ENCODE data around the gene COL10A1. TPM values are rescaled to one million over a fixed set of nuclear protein-coding genes. Genes with fewer than 3 reads are reported as not detected.

Gene COL10A1
- total RNA-seq, 1 experiment from 2014 or later: not detected

GRCh38 chr6:116104636-116105035 lies 21.3 kb downstream of the COL10A1 start:
- no peak for TF ChIP-seq CTCF (conservative IDR thresholded peaks at IDR 0.05)
- no peaks in the 10 kb centered on the region for H4K20me1 ChIP-seq (ENCODE audit: control insufficient read depth, insufficient read depth, insufficient read length)
- H2BK20ac ChIP-seq (ENCODE audit: low read depth, low read length, poor library complexity, severe bottlenecking): no peak overlapping the region
- Mint-ChIP-seq H3K4me3 (no peak overlapping the region), H3K4me1 (peaks cover 77 to 80% of the 10 kb centered on the region in 2 experiments), H3K9me3 (no peaks in the 10 kb centered on the region; a peak in 1 of 5 replicates), H3K36me3 (ENCODE audit: insufficient read depth in 1 of 3, low read depth in 3 of 3) (peaks cover 7 to 35% (median 16%) of the 10 kb centered on the region in 3 experiments; a peak in 6 of 7 replicates), H3K27ac (peak overlapping the region in 2 of 3 experiments; percentile 4 to 94; a peak in 1 of 7 replicates), H3K27me3 (ENCODE audit: low read depth) (no peaks in the 10 kb centered on the region; the same call in 1 of the 2 replicates)
- no peak overlapping the region for H2AK5ac ChIP-seq (ENCODE audit: insufficient read length, low read length)
- H4K8ac ChIP-seq (replicated peaks; ENCODE audit: insufficient read length, low read depth, low read length): no peak overlapping the region
- H3K4me2 ChIP-seq (ENCODE audit: insufficient read depth, insufficient read length, low read length): no peak overlapping the region
- no peak overlapping the region for H2BK120ac ChIP-seq (ENCODE audit: low read depth, low read length, poor library complexity, severe bottlenecking)
- no peak overlapping the region for H3T11ph ChIP-seq (ENCODE audit: low read length)
- no peaks in the 10 kb centered on the region for H3K27me3 ChIP-seq (ENCODE audit: insufficient read depth, low read length)
- no peak overlapping the region for H3K4ac ChIP-seq (ENCODE audit: low read depth, low read length)
- no peak overlapping the region for H2BK12ac ChIP-seq (ENCODE audit: insufficient read length, low read depth, low read length)
- WGBS (ENCODE audit: extremely low coverage, insufficient read length, low lambda C conversion rate): no CpG with 5 or more reads among the region's 1 CpG
- DNase-seq: no peak
- H3K23ac ChIP-seq (ENCODE audit: insufficient read length, low read depth, low read length): no peak overlapping the region
- no peak overlapping the region for H3K14ac ChIP-seq (ENCODE audit: insufficient read depth, low read length)
- H4K5ac ChIP-seq (ENCODE audit: insufficient read length, low read depth, low read length): no peak overlapping the region
- no peaks in the 10 kb centered on the region for H3K79me1 ChIP-seq (ENCODE audit: insufficient read depth, low read depth, low read length, poor library complexity, severe bottlenecking)
- H3K9me3 ChIP-seq (ENCODE audit: control insufficient read depth, low read depth, low read length): no peaks in the 10 kb centered on the region
- no peak overlapping the region for H3K56ac ChIP-seq (ENCODE audit: insufficient read length, low read depth, low read length)
- peaks cover 10% of the 10 kb centered on the region for H3K4me1 ChIP-seq (ENCODE audit: insufficient read depth, low read length)
- no peaks in the 10 kb centered on the region for H3K23me2 ChIP-seq (ENCODE audit: insufficient read length, low read depth, low read length, poor library complexity, severe bottlenecking)
- H4K91ac ChIP-seq (ENCODE audit: insufficient read length, low read depth, low read length): no peak overlapping the region
- peaks cover 4% of the 10 kb centered on the region; the same call in 1 of the 2 replicates for H3K79me2 ChIP-seq (ENCODE audit: insufficient read depth, low read length)
- no peak overlapping the region for H2AFZ ChIP-seq (ENCODE audit: low read length)
- no peak overlapping the region for H3K27ac ChIP-seq (ENCODE audit: insufficient read length, low read depth, low read length)
- no peak overlapping the region for H2BK15ac ChIP-seq (ENCODE audit: low read depth, low read length)
- no peak overlapping the region for H2BK5ac ChIP-seq (ENCODE audit: insufficient read length, low read length)
- H3K18ac ChIP-seq (ENCODE audit: insufficient read length, low read depth, low read length): no peak overlapping the region
- no peak overlapping the region for H3K9ac ChIP-seq (ENCODE audit: extremely low read depth, insufficient read length, low read length)
